T-cell (primary cell): Measurements from ENCODE around the gene UPP2. TPM values are rescaled to one million over a fixed set of nuclear protein-coding genes. Genes with fewer than 3 reads are reported as not detected.

Experiments
- ATAC-seq, 4 experiments: fragments of 200-7000 bp in 3 of 4; fragments of 150-1000 bp in 1 of 4; cut with Tn5 transposase; replicated peaks in 1 of 4; 1 replicate in 3 of 4; 2 replicates in 1 of 4; pipeline ENCODE4 v1.10.0; 2021; ENCODE audit warnings: moderate library complexity in 3 of 4, mild to moderate bottlenecking in 2 of 4, moderate number of reproducible peaks in 1 of 4
- CTCF ChIA-PET, 2 donors: fragments of 300-600 bp; sonication (Branson Sonifier 250); formaldehyde crosslinking; loops; one replicate each; lab custom pipeline; 2022; ENCODE audit warnings: antibody characterized with exemption in 2 of 2; lab: Charles Lee
- POLR2A ChIA-PET, 2 donors: fragments of 300-600 bp; sonication (Branson Sonifier 250); formaldehyde crosslinking; loops; one replicate each; lab custom pipeline; 2022; ENCODE audit warnings: antibody characterized with exemption in 2 of 2; lab: Charles Lee
- DNase-seq, 35 experiments: peaks; one replicate each; pipeline versions ENCODE4 v3.0.0 to v3.0.0-alpha.2; 2013 to 2023
- H3K27ac ChIP-seq: one replicate; pipeline ENCODE4 v1.5.1; 2013; ENCODE audit warnings: low read length
- H3K27me3 ChIP-seq, 2 experiments: replicated peaks in 1 of 2; 1 replicate in 1 of 2; 2 replicates in 1 of 2; pipeline versions ENCODE4 v1.6.1 to v1.7.0; 2013; ENCODE audit warnings: low read length in 1 of 2, mixed read lengths in 1 of 2; ENCODE audit not compliant: control insufficient read depth in 2 of 2, insufficient read depth in 2 of 2; ENCODE audit errors: extremely low read depth in 1 of 2
- H3K36me3 ChIP-seq, 2 donors: 1 replicate in 1 of 2; 2 replicates in 1 of 2; pipeline versions ENCODE4 v1.6.1 to v1.7.0; 2013; ENCODE audit warnings: low read length in 1 of 2; ENCODE audit not compliant: control insufficient read depth in 2 of 2, insufficient read depth in 1 of 2; ENCODE audit errors: extremely low read depth in 1 of 2
- H3K4me1 ChIP-seq, 2 experiments: 1 replicate in 1 of 2; 2 replicates in 1 of 2; pipeline versions ENCODE4 v1.6.1 to v1.7.0; 2013; ENCODE audit warnings: low read length in 2 of 2, mixed read lengths in 1 of 2; ENCODE audit not compliant: insufficient read depth in 2 of 2, control insufficient read depth in 1 of 2; ENCODE audit errors: extremely low read depth in 1 of 2
- H3K4me3 ChIP-seq, 2 donors: 1 replicate in 1 of 2; 2 replicates in 1 of 2; pipeline versions ENCODE4 v1.5.1 to v1.7.0; 2013; ENCODE audit warnings: mild to moderate bottlenecking in 2 of 2, low read length in 1 of 2, moderate library complexity in 1 of 2; ENCODE audit not compliant: control insufficient read depth in 1 of 2; ENCODE audit errors: extremely low read depth in 1 of 2
- H3K9me3 ChIP-seq: 2 replicates; pipeline ENCODE4 v1.7.0; 2013
- H3K27ac Mint-ChIP-seq, 2 donors: one replicate each; pipeline ENCODE4 v1.8.0; 2020 to 2021; ENCODE audit warnings: mild to moderate bottlenecking in 2 of 2, mixed read lengths in 2 of 2
- H3K27me3 Mint-ChIP-seq, 2 donors: one replicate each; pipeline ENCODE4 v1.8.0; 2021 to 2022; ENCODE audit warnings: mixed read lengths in 2 of 2
- H3K36me3 Mint-ChIP-seq: one replicate; pipeline ENCODE4 v1.8.0; 2021; ENCODE audit warnings: mixed read lengths
- H3K4me1 Mint-ChIP-seq, 3 donors: one replicate each; pipeline ENCODE4 v1.8.0; 2020 to 2022; ENCODE audit warnings: mixed read lengths in 3 of 3, mild to moderate bottlenecking in 1 of 3
- H3K4me3 Mint-ChIP-seq, 3 donors: one replicate each; pipeline ENCODE4 v1.8.0; 2020 to 2022; ENCODE audit warnings: mild to moderate bottlenecking in 3 of 3, mixed read lengths in 3 of 3, moderate library complexity in 3 of 3
- H3K9me3 Mint-ChIP-seq, 3 donors: one replicate each; pipeline ENCODE4 v1.8.0; 2020 to 2022; ENCODE audit warnings: mixed read lengths in 3 of 3
- WGBS: methylation state at CpG from one replicate; pipeline ENCODE4 v1.1.5; 2013; ENCODE audit warnings: missing lambda C conversion rate; ENCODE audit not compliant: insufficient coverage; 5-methylcytosine and 5-hydroxymethylcytosine counted together
- total RNA-seq, 35 experiments: library from RNA in 6 of 35; stranded (reverse) in 6 of 35; fragments of 120-200 nt in 1 of 35; gene quantifications; one replicate each; pipeline versions ENCODE4 v1.2.1 to v1.2.4 and lab custom pipeline; 2013 to 2026

The UPP2 gene
- total RNA-seq, 5 donors from 2014 or later (not counting 1 experiment from before 2014, with no cell fraction given), result not detected

GRCh38 chr2:158091647-158092046, 10.0 kb upstream of the UPP2 start:
- DNase-seq (no peak), ATAC-seq (no peak)
- Mint-ChIP-seq H3K4me1 (no peaks in the 10 kb centered on the region), H3K36me3 (no peaks in the 10 kb centered on the region), H3K9me3 (peaks cover 5 to 18% (median 10%) of the 10 kb centered on the region in 3 donors), H3K27me3 (peaks cover 10 to 17% of the 10 kb centered on the region in 2 donors), H3K4me3 (no peak overlapping the region), H3K27ac (no peak overlapping the region)
- Histone ChIP-seq H3K27ac (no peak overlapping the region), H3K36me3 (no peaks in the 10 kb centered on the region), H3K9me3 (no peaks in the 10 kb centered on the region), H3K27me3 (peaks cover 0 to 11% of the 10 kb centered on the region in 2 experiments), H3K4me3 (no peak overlapping the region), H3K4me1 (no peaks in the 10 kb centered on the region)
- 83% methylated on average over 1 of the region's 4 CpGs for WGBS
- CTCF ChIA-PET, result no interaction called here
- POLR2A ChIA-PET, result no interaction called here

- Histone ChIP-seq H3K9me3 (no peaks in the 10 kb centered on the region), H3K27me3 (peaks cover 0 to 6% of the 10 kb centered on the region in 2 experiments), H3K4me3 (no peak overlapping the region), H3K4me1 (no peaks in the 10 kb centered on the region), H3K27ac (no peak overlapping the region), H3K36me3 (no peaks in the 10 kb centered on the region)
- ATAC-seq (no peak), DNase-seq (no peak)
- Mint-ChIP-seq H3K4me3 (no peak overlapping the region), H3K4me1 (no peaks in the 10 kb centered on the region), H3K27me3 (peaks cover 0 to 3% of the 10 kb centered on the region in 2 donors), H3K36me3 (no peaks in the 10 kb centered on the region), H3K27ac (no peak overlapping the region), H3K9me3 (no peaks in the 10 kb centered on the region)
- WGBS, result no CpG with 5 or more reads among the region's 2 CpGs
- ChIA-PET POLR2A (no interaction called here), CTCF (no interaction called here)
Observed at GRCh38 chr2:158094487-158095092, 7.1 kb upstream of the UPP2 start.

DNA sequence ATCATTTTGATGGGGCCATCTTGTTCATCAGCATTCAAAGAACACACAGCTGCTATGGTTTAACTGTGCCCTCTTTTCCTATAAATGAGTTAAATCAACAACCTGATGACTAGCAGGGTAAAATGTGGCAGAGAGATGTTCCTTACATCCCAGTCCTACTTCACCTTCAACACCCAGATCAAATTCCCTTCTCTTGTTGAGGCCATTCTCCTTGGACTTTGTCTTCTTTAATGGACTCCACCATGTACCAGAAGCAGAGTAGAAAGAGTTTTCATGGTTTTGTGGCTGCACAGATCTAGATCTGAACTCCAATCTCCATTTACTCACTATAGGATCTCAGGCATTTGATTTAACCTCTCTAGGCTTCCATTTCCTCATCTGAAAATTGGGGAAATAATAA, 6.4 kb upstream of the UPP2 start:
- H3K36me3 ChIP-seq, result no peaks in the 10 kb centered on the region
- H3K27ac Mint-ChIP-seq, result no peak overlapping the region
- H3K4me3 ChIP-seq, result no peak overlapping the region
- ChIA-PET POLR2A (no interaction called here), CTCF (interaction anchor here in 1 of 2 donors (0.6 kb wide), 1 partner anchor 41 kb away, joined by 3 read pairs; no protein-coding TSS in a partner anchor)
- no peak for DNase-seq
- H3K4me1 Mint-ChIP-seq, result no peaks in the 10 kb centered on the region
- no peaks in the 10 kb centered on the region for H3K36me3 Mint-ChIP-seq
- no peak overlapping the region for H3K4me3 Mint-ChIP-seq
- no peak for ATAC-seq
- H3K27me3 Mint-ChIP-seq, result no peaks in the 10 kb centered on the region
- no peaks in the 10 kb centered on the region for H3K9me3 ChIP-seq
- H3K27ac ChIP-seq, result no peak overlapping the region
- H3K27me3 ChIP-seq, result peaks cover 0 to 6% of the 10 kb centered on the region in 2 experiments
- H3K4me1 ChIP-seq, result no peaks in the 10 kb centered on the region
- H3K9me3 Mint-ChIP-seq, result no peaks in the 10 kb centered on the region

- ChIA-PET CTCF (no interaction called here), POLR2A (interaction anchor here in 1 of 2 donors (0.7 kb wide), 1 partner anchor 808 kb away, joined by 3 read pairs; no protein-coding TSS in a partner anchor)
- Mint-ChIP-seq H3K9me3 (no peaks in the 10 kb centered on the region), H3K4me1 (no peaks in the 10 kb centered on the region), H3K27ac (no peak overlapping the region), H3K27me3 (no peaks in the 10 kb centered on the region), H3K4me3 (no peak overlapping the region), H3K36me3 (no peaks in the 10 kb centered on the region)
- Histone ChIP-seq H3K4me3 (no peak overlapping the region), H3K9me3 (no peaks in the 10 kb centered on the region), H3K27me3 (peaks cover 0 to 6% of the 10 kb centered on the region in 2 experiments), H3K4me1 (no peaks in the 10 kb centered on the region), H3K36me3 (no peaks in the 10 kb centered on the region), H3K27ac (no peak overlapping the region)
- WGBS, result 100% methylated on average over 1 of the region's 4 CpGs
- ATAC-seq, result no peak
- DNase-seq, result no peak
Observed at GRCh38 chr2:158095912-158096311, 5.8 kb upstream of the UPP2 start.

GRCh38 chr2:158097481-158097880, 4.2 kb upstream of the UPP2 start:
- Histone ChIP-seq H3K36me3 (no peaks in the 10 kb centered on the region), H3K4me3 (no peak overlapping the region), H3K27ac (no peak overlapping the region), H3K4me1 (no peaks in the 10 kb centered on the region), H3K27me3 (peaks cover 0 to 3% of the 10 kb centered on the region in 2 experiments), H3K9me3 (no peaks in the 10 kb centered on the region)
- Mint-ChIP-seq H3K27me3 (no peaks in the 10 kb centered on the region), H3K27ac (no peak overlapping the region), H3K36me3 (no peaks in the 10 kb centered on the region), H3K4me1 (no peaks in the 10 kb centered on the region), H3K9me3 (no peaks in the 10 kb centered on the region), H3K4me3 (no peak overlapping the region)
- DNase-seq (no peak), ATAC-seq (no peak)
- CTCF ChIA-PET, result no interaction called here
- no CpG with 5 or more reads among the region's 2 CpGs for WGBS
- POLR2A ChIA-PET, result no interaction called here

- ChIA-PET POLR2A (no interaction called here), CTCF (no interaction called here)
- H3K9me3 Mint-ChIP-seq, result no peaks in the 10 kb centered on the region
- no peaks in the 10 kb centered on the region for H3K36me3 Mint-ChIP-seq
- H3K4me1 Mint-ChIP-seq, result no peaks in the 10 kb centered on the region
- no peaks in the 10 kb centered on the region for H3K9me3 ChIP-seq
- H3K27ac Mint-ChIP-seq, result no peak overlapping the region
- no peaks in the 10 kb centered on the region for H3K36me3 ChIP-seq
- 92% methylated on average over 2 of the region's 4 CpGs for WGBS
- H3K4me3 ChIP-seq, result no peak overlapping the region
- no peak for ATAC-seq
- H3K4me3 Mint-ChIP-seq, result no peak overlapping the region
- H3K4me1 ChIP-seq, result no peaks in the 10 kb centered on the region
- no peak overlapping the region for H3K27ac ChIP-seq
- peaks cover 0 to 3% of the 10 kb centered on the region in 2 experiments for H3K27me3 ChIP-seq
- H3K27me3 Mint-ChIP-seq, result no peaks in the 10 kb centered on the region
- no peak for DNase-seq
Observed at GRCh38 chr2:158098178-158098577, 3.5 kb upstream of the UPP2 start.
